ENCODE results near the gene TAF1B. TPM values are rescaled to one million over a fixed set of nuclear protein-coding genes. Genes with fewer than 3 reads are reported as not detected.

TAF1B gene
- total RNA-seq, 1 donor from 2014 or later: 22.9 TPM

- H3K36me3 ChIP-seq: no peaks in the 10 kb centered on the region
- H3K4me1 ChIP-seq: no peaks in the 10 kb centered on the region
- H3K4me3 ChIP-seq: no peak overlapping the region
- no peak for TF ChIP-seq CTCF (IDR thresholded peaks at IDR 0.05)
- ATAC-seq (no peak), DNase-seq (no peak)
- intact Hi-C loops (cut with DNase I): no loop called here
- no peak overlapping the region for H3K27ac ChIP-seq
- no peaks in the 10 kb centered on the region for H3K9me3 ChIP-seq
- H3K27me3 ChIP-seq (ENCODE audit: low read depth): no peaks in the 10 kb centered on the region
Measured at GRCh38 chr2:9821805-9822445, 21.3 kb upstream of the TAF1B start.

GRCh38 chr2:9824441-9824840, 18.8 kb upstream of the TAF1B start:
- Histone ChIP-seq H3K9me3 (no peaks in the 10 kb centered on the region), H3K4me1 (no peaks in the 10 kb centered on the region), H3K27me3 (ENCODE audit: low read depth) (no peaks in the 10 kb centered on the region), H3K4me3 (no peak overlapping the region), H3K36me3 (no peaks in the 10 kb centered on the region), H3K27ac (no peak overlapping the region)
- no peak for DNase-seq
- no peak for TF ChIP-seq CTCF (IDR thresholded peaks at IDR 0.05)
- ATAC-seq: no peak
- intact Hi-C loops (cut with DNase I): no loop called here

GRCh38 chr2:9824956-9825720, 18.1 kb upstream of the TAF1B start:
- no peak for DNase-seq

GRCh38 chr2:9826208-9826607, 17.1 kb upstream of the TAF1B start:
- no peak for TF ChIP-seq CTCF (IDR thresholded peaks at IDR 0.05)
- intact Hi-C loops (cut with DNase I): no loop called here
- ATAC-seq: no peak
- DNase-seq: no peak
- H3K4me3 ChIP-seq: no peak overlapping the region
- no peaks in the 10 kb centered on the region for H3K9me3 ChIP-seq
- H3K36me3 ChIP-seq: no peaks in the 10 kb centered on the region
- no peaks in the 10 kb centered on the region for H3K4me1 ChIP-seq
- no peaks in the 10 kb centered on the region for H3K27me3 ChIP-seq (ENCODE audit: low read depth)
- no peak overlapping the region for H3K27ac ChIP-seq

More at GRCh38 chr2:9824956-9825720, 18.1 kb upstream of the TAF1B start:
- no peaks in the 10 kb centered on the region for H3K4me1 ChIP-seq
- intact Hi-C loops (cut with DNase I): no loop called here
- no peaks in the 10 kb centered on the region for H3K36me3 ChIP-seq
- no peak overlapping the region for H3K27ac ChIP-seq
- H3K4me3 ChIP-seq: no peak overlapping the region
- H3K9me3 ChIP-seq: no peaks in the 10 kb centered on the region
- ATAC-seq: no peak
- no peak for TF ChIP-seq CTCF (IDR thresholded peaks at IDR 0.05)
- H3K27me3 ChIP-seq (ENCODE audit: low read depth): no peaks in the 10 kb centered on the region

- Histone ChIP-seq H3K36me3 (no peaks in the 10 kb centered on the region), H3K9me3 (no peaks in the 10 kb centered on the region), H3K27ac (peak overlapping the region; percentile 61), H3K4me3 (no peak overlapping the region), H3K4me1 (no peaks in the 10 kb centered on the region), H3K27me3 (ENCODE audit: low read depth) (no peaks in the 10 kb centered on the region)
- no peak for TF ChIP-seq CTCF (IDR thresholded peaks at IDR 0.05)
- ATAC-seq (peak; percentile 87), DNase-seq (peak; percentile 48)
- intact Hi-C loops (cut with DNase I): no loop called here
Measured at GRCh38 chr2:9830685-9831410, 12.4 kb upstream of the TAF1B start.
